Gastrocnemius medialis (tissue), 4 donors: Measurements from ENCODE around the gene CTNNBL1.

Experiments
- POLR2A ChIP-seq, 2 donors: fragments of 450-650 bp; IDR thresholded peaks; one replicate each; pipeline ENCODE4 v1.6.1; 2017; ENCODE audit warnings: antibody characterized with exemption in 2 of 2, mild to moderate bottlenecking in 2 of 2, moderate library complexity in 2 of 2
- TF ChIP-seq, protein P1 (sequence below), 5 experiments: fragments of 450-650 bp in 3 of 5; fragments of 200-600 bp in 2 of 5; sonication (generic) in 2 of 5; IDR thresholded peaks in 4 of 5; conservative IDR thresholded peaks in 1 of 5; 1 replicate in 4 of 5; 2 replicates in 1 of 5; pipeline ENCODE4 v1.5.1; 2016 to 2019; ENCODE audit warnings: antibody characterized with exemption in 5 of 5, mild to moderate bottlenecking in 3 of 5, moderate library complexity in 3 of 5

DNA sequence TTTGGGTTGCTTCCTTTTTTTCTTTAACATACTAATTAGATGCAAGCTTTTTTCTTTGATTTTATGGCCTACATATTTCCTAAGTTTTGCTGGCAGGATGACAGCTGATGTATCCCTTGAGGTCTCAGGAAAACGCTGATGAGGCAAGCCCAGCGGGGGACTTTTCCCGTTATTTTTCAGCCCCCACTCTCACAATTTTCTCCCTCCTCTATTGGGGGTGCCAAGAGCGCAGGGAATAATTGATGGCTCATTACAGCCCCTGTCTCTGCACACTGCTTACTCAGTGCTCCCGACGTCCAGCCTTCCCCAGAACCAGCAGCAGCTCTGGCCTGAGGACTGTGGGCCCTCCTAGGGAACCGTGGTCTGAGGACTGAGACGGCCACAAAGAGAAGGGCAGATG is 170.5 kb downstream of the CTNNBL1 start:
- TF ChIP-seq, protein P1, sequence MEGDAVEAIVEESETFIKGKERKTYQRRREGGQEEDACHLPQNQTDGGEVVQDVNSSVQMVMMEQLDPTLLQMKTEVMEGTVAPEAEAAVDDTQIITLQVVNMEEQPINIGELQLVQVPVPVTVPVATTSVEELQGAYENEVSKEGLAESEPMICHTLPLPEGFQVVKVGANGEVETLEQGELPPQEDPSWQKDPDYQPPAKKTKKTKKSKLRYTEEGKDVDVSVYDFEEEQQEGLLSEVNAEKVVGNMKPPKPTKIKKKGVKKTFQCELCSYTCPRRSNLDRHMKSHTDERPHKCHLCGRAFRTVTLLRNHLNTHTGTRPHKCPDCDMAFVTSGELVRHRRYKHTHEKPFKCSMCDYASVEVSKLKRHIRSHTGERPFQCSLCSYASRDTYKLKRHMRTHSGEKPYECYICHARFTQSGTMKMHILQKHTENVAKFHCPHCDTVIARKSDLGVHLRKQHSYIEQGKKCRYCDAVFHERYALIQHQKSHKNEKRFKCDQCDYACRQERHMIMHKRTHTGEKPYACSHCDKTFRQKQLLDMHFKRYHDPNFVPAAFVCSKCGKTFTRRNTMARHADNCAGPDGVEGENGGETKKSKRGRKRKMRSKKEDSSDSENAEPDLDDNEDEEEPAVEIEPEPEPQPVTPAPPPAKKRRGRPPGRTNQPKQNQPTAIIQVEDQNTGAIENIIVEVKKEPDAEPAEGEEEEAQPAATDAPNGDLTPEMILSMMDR (IDR thresholded peaks at IDR 0.05 in 4 of 5, conservative IDR thresholded peaks at IDR 0.05 in 1 of 5) = no peak
- no peak for TF ChIP-seq POLR2A (IDR thresholded peaks at IDR 0.05)
